Stimulated activated CD4-positive, alpha-beta T cell treated with anti-CD3 and anti-CD28 coated beads, Interleukin-12 subunit alpha, Interleukin-12 subunit beta, amount 100 ng/mL, for 24 hours (primary cell): ENCODE data around the gene ZFAND2A.

Source experiments
- DNase-seq, 2 experiments: peaks; one replicate each; pipeline ENCODE4 v3.0.0-alpha.2; 2020; ENCODE audit warnings: low read depth in 2 of 2

The ZFAND2A gene

DNA sequence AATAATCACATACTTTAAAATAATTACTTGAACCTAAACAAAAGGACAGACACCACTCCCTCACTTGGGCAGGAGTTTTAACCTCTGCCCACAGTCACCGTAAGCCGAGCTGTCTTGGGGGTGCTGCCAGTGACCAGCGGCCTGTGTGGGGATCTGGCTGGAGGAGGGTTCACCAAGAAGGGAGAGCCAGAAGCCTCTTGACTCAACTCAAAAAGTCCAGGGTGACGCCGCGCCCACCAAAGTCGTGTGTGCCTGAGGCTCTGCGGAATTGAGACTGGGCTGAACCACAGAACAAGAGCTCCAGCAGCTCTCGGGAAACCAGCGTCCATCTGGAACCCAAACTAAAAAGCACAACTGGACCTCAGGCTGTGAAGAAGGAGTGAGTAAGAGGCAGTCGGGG, 35.8 kb downstream of the ZFAND2A start:
- DNase-seq: no peak

GRCh38 chr7:1123715-1124114, 36.3 kb downstream of the ZFAND2A start:
- DNase-seq: no peak

- no peak for DNase-seq
Measured at GRCh38 chr7:1122832-1123501, 37.0 kb downstream of the ZFAND2A start.

GRCh38 chr7:1121886-1122831, 37.8 kb downstream of the ZFAND2A start:
- DNase-seq: no peak

- DNase-seq: no peak
Measured at GRCh38 chr7:1121476-1121875, 38.5 kb downstream of the ZFAND2A start.

DNA sequence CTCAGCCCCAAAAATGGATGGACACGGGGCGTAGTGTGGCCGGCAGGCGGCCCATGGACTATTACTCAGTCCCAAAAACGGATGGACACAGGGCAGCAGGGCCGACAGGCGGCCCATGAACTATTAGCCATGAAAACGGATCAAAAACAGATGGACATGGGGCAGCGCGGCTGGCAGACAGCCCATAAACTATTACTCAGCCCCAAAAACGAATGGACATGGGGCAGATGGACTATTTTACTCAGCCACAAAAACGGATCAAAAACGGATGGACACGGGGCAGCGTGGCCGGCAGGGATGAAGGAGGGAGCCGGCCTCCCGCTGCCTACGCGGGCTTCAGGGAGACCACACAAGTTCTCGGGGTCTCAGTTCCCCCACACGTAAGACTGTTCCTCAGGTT, 39.2 kb downstream of the ZFAND2A start:
- no peak for DNase-seq

- DNase-seq: no peak
Measured at GRCh38 chr7:1119201-1119600, 40.8 kb downstream of the ZFAND2A start.

GRCh38 chr7:1117321-1117928, 42.6 kb downstream of the ZFAND2A start:
- DNase-seq: no peak

- peak in 1 of 2 experiments; percentile 26 for DNase-seq
Measured at GRCh38 chr7:1116383-1117008, 43.5 kb downstream of the ZFAND2A start.

DNA sequence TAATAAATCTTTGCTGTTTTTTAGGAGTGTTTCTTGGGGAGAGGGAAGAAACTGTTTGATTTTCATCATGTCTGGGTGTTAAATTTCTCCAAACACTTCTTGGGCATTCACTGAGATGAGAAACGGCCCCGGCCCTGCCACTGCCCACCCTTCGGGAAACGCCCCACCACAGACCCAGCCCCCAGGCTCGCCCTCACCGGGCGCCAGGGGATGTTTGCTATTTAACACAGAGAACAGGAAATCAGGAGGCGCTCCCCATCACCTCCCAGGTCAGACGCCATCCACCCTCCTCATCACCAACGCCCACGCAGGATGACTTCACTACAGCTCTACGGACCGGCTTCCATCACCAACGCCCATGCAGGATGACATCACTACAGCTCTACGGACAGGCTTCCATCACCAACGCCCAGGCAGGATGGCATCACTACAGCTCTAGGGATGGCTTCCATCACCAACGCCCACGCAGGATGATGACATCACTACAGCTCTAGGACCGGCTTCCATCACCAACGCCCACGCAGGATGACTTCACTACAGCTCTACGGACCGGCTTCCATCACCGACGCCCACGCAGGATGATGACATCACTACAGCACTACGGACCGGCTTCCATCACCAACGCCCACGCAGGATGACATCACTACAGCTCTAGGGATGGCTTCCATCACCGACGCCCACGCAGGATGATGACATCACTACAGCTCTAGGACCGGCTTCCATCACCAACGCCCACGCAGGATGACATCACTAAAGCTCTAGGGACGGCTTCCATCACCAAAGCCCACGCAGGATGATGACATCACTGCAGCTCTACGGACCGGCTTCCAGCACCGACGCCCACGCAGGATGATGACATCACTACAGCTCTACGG, 44.6 kb downstream of the ZFAND2A start:
- DNase-seq: peak in 1 of 2 experiments; percentile 50

GRCh38 chr7:1114505-1114904, 45.5 kb downstream of the ZFAND2A start:
- DNase-seq: no peak

DNA sequence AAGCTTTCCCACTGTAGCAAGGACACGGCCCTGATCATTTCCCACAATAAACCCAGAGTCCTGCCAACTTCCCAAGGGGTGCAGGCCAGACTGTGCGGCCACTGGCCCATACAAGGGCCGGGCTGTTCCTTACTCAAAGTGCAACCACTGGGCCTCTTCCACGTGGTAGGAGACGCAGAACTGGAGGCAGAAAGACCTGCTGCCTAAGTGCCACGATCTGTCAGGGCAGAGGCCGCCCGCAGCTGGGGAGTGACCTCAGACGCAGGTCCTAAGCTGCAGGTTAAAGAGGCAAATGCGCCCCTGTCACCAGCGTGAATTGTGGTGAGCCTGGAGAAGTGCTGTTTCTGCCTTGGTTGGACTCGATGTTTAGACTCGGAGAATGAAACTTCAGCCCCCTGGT, 45.9 kb downstream of the ZFAND2A start:
- DNase-seq: no peak

DNA sequence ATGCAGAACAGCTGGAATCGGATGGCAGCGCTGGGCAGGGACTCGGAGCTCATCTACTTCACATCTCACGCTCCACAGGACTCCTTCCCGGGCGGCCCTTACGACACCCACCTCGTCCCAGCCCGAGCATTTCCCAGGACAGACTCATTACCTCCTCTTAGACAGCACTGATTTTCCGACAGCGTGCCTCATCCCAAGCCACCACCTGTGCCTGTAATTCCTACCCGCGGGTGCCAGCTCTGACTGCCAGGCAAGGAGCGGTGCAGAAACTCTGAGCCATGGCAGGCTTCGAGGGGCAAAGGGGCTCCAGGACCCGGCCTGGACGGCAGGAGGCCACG, 46.5 kb downstream of the ZFAND2A start:
- no peak for DNase-seq

DNA sequence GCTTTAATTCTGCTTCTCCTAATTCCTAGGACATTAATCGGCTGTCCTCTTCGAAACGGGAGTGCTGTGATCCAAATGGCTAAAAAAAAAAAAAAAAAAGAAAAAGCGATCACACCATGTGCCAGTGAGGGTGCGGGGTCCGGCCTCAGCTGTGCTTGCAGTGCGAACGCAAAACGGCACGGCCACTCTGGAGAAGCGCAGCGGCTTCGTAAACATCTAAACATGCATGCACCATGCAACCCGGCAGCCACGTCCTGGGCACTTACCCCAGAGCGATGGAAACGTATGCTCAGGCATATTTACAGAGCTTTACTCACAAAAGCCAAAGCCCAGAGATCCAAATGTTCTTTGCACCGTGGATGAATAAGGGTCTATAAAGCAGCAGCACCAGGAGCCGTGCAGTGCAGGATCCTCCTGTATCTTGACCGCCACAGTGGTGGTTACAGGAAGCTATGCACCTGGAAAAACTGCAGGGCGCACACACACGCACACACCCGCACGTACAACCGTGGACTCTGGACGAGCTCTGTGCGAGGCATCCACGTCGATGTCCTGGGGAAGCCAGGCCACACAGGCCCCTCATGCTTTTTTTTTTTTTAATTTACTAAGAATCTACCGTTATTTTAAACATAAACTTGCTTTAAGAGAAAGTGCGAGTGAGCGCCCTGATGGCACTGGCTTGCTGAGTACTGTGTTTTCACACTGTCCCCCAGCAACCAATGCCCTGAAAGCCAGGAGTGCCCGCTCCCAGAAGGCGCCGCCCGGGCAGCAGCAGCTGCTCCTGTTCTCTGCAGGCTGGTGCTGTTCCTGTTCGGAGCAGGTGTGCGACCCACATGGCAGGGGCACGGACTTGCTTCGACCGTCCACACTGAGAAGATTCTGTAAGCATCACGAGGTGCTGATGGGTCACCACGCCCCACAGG, 47.1 kb downstream of the ZFAND2A start:
- DNase-seq: no peak

- no peak for DNase-seq
Measured at GRCh38 chr7:1112109-1112508, 47.9 kb downstream of the ZFAND2A start.

DNA sequence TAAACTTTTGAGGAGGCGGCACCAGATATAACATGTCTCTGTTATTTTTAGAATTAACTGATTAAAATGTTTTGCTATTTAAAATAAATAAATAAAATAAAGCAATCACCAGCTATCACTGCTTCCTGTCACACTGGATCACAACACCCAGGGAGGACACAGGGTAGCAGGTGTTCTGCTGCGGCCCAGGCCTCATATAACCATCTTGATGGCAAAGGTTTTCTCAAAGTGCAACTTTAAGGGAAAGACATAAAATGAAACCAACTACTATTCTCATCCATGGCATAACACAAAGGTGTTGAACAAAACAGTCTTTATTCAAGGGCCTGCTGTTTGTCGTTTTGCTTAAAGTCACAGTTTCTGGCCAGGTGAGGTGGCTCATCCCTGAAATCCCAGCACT, 48.8 kb downstream of the ZFAND2A start:
- DNase-seq: no peak

DNA sequence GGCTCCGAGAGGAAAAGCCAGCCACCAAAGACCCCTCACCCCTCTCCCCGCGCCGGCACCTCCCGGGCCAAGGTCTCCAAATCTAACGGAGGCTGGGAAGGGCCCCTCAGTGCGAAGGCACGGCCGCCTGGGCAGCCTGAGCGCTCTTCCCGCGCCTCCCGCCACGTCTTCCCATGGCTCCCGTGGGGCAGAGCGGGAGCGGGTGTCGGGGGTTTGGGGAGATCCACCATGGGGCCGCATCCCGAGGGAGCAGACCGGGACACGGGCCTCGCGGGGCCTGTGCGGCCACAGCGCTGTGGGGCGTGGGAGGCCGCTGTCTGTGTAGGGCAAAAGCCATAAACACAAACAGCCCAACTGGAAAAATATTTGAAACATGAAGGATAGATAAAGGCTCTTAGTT, 49.6 kb downstream of the ZFAND2A start:
- DNase-seq: no peak

DNA sequence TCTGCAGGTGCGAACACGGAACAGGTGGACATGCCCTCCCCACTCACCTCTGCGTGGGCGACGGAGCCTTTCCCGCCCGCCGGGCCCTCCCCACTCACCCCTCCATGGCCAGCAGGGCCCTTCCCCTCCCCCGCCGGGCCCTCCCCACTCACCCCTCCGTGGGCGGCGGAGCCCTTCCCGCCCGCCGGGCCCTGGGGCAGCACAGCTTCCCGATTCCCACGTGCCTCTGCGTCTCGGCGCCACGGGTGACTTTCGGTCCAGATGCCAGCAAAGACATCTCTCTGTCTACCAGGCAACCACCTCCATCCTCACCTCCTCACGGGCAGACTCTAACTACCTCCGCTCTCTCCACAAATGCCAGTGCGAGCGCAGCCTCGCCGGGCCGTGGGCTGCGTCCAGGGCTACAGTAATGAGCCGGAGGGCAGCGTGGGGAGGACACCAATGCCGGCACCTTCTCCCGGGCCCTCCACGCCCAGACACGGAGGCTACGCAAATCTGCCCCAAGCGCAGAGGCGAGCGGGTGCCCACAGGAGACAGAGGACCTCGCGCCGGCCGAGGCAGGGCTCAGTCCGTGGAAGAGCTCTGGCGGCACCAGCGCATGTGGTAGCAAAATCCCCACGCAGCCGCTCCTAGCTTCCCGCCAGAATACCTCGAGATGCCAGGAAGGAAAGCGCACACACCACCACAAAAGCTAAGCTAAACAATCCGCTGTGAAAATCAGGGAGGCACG, 50.2 kb downstream of the ZFAND2A start:
- no peak for DNase-seq

DNA sequence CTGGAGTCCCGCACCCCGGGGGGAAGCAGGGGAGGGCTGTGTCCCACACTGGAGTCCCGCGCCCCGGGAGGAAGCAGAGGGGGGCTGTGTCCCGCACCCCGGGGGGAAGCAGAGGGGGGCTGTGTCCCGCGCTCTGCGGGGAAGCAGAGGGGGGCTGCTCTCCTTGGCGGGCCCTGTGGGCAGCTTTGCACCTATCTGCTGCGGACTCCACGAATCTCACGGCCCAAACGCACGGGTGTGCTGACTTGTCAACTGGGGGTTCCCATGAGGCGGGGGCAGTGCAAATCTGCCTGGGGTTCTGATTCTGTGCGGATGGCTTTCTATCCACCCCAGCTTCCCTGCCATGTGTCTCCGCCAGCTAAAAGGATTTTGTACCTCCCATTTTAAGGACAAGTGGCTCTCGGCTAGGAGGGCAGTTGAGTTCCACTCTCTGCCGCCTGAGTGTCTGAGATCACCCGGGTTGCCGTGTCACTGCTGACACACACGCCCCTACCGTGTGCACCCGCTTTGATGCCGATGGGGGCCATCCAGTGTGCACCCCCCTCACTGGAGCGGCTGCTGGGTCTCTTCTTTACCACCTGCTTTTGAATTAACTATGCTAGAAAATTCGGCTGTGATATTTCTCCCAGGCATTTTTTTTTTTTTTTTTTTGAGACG, 51.6 kb downstream of the ZFAND2A start:
- DNase-seq: no peak
